Measurements from ENCODE around the gene ZNF274.
"Not testable (repeated sequence)": the region's sequence is repeated elsewhere in the genome, so short reads cannot be mapped to it uniquely, and the experiment has no call there.

The ZNF274 gene

GRCh38 chr19:58182989-58183816 lies at the start of gene ZNF274:
ZNF274 (plus strand) TSS chr19:58183061; CDS start chr19:58183966, 905 bp downstream.
- peak within 1 kb of the TSS; percentile 25 to 69; a peak in 3 of 4 replicates for H3K4me3 ChIP-seq (ENCODE audit: low read depth in 1 of 2, low read length in 2 of 2)
- H2AFZ ChIP-seq (ENCODE audit: low read depth, low read length) = peak within 1 kb of the TSS; percentile 84
- TF ChIP-seq CTCF (IDR thresholded peaks at IDR 0.05; ENCODE audit: borderline replicate concordance, extremely low read depth, low read length, poor library complexity, severe bottlenecking) (no peak), EZH2 (IDR thresholded peaks at IDR 0.05; ENCODE audit: borderline replicate concordance, low read depth, low read length, severe bottlenecking) (no peak)
- peak within 1 kb of the TSS; percentile 97 for H3K27ac ChIP-seq (ENCODE audit: low read length)
- peaks cover 31% of the 10 kb centered on the region for H3K36me3 ChIP-seq (ENCODE audit: insufficient read depth, low read length)
- ATAC-seq (ENCODE audit: insufficient read depth, low read depth) (peak; percentile 89), DNase-seq (peak; percentile 86)
- H3K27me3 ChIP-seq (ENCODE audit: insufficient read depth, low read length, poor library complexity) = no peaks in the 10 kb centered on the region
- H3K9ac ChIP-seq (ENCODE audit: low read depth, low read length) = peak within 1 kb of the TSS; percentile 79
- peaks cover 10% of the 10 kb centered on the region for H3K79me2 ChIP-seq (ENCODE audit: insufficient read depth, low read length)
- H4K20me1 ChIP-seq (ENCODE audit: insufficient read depth, low read length) = no peaks in the 10 kb centered on the region
- H3K4me1 ChIP-seq (ENCODE audit: insufficient read depth, low read length) = peaks cover 17% of the 10 kb centered on the region
- peaks cover 42% of the 10 kb centered on the region for H3K9me3 ChIP-seq (ENCODE audit: insufficient read depth, low read length, severe bottlenecking)
- peak within 1 kb of the TSS; percentile 67 for H3K4me2 ChIP-seq (ENCODE audit: insufficient read depth, low read length)

DNA sequence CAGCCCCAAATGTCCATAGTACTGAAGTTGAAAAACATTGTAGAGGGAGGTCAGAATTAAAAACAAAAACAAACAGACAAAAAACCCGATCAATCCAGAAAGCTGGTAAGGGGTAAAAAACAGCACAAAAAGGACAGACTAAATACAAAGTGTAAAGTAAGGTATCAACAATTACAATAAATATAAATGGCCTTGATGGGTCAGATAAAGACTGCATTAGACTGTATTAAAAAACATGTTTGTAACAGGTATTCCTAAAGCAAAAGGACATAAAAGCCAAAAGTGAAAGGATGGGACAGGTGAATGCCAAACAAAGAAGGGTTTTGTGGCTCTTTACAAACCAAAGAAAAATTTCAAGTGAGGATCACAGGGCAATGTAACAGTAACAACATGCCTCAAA lies 48.6 kb upstream of the ZNF274 start:
- H3K27me3 ChIP-seq (ENCODE audit: insufficient read depth, low read length, poor library complexity) = no peaks in the 10 kb centered on the region
- H4K20me1 ChIP-seq (ENCODE audit: insufficient read depth, low read length) = no peaks in the 10 kb centered on the region
- H3K9me3 ChIP-seq (ENCODE audit: insufficient read depth, low read length, severe bottlenecking) = peaks cover 88% of the 10 kb centered on the region
- H3K9ac ChIP-seq (ENCODE audit: low read depth, low read length) = no peak overlapping the region
- no peak for TF ChIP-seq CTCF (IDR thresholded peaks at IDR 0.05; ENCODE audit: borderline replicate concordance, extremely low read depth, low read length, poor library complexity, severe bottlenecking)
- TF ChIP-seq EZH2 (IDR thresholded peaks at IDR 0.05; ENCODE audit: borderline replicate concordance, low read depth, low read length, severe bottlenecking) = no peak
- H3K79me2 ChIP-seq (ENCODE audit: insufficient read depth, low read length) = peaks cover 23% of the 10 kb centered on the region
- no peak for ATAC-seq (ENCODE audit: insufficient read depth, low read depth)
- no peaks in the 10 kb centered on the region for H3K4me1 ChIP-seq (ENCODE audit: insufficient read depth, low read length)
- no peak overlapping the region for H3K27ac ChIP-seq (ENCODE audit: low read length)
- no peak overlapping the region for H3K4me2 ChIP-seq (ENCODE audit: insufficient read depth, low read length)
- peaks cover 96% of the 10 kb centered on the region for H3K36me3 ChIP-seq (ENCODE audit: insufficient read depth, low read length)
- no peak overlapping the region for H2AFZ ChIP-seq (ENCODE audit: low read depth, low read length)
- DNase-seq = no peak
- H3K4me3 ChIP-seq (ENCODE audit: low read depth in 1 of 2, low read length in 2 of 2) = no peak overlapping the region; a peak in 1 of 4 replicates

DNA sequence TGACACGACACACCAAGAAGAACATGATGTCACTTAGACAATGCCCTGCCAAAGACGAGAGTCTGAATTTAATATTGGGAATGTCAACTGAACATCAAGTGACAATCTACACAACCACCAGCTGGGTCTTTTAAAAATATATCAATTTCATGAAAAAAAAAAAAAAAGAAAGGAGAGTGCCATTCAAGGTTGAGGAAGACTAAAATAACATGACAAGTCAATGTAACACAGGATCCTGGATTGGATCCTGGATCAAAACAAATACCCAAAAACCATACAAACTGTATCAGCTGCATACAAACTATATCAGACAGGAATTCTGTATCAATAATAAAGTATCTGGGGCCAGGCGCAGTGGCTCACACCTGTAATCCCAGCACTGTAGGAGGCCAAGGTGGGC lies 37.0 kb upstream of the ZNF274 start:
- no peak overlapping the region for H3K4me3 ChIP-seq (ENCODE audit: low read depth in 1 of 2, low read length in 2 of 2)
- H3K27ac ChIP-seq (ENCODE audit: low read length) = no peak overlapping the region
- no peak for ATAC-seq (ENCODE audit: insufficient read depth, low read depth)
- H4K20me1 ChIP-seq (ENCODE audit: insufficient read depth, low read length) = no peaks in the 10 kb centered on the region
- peaks cover 12% of the 10 kb centered on the region for H3K4me1 ChIP-seq (ENCODE audit: insufficient read depth, low read length)
- peaks cover 57% of the 10 kb centered on the region for H3K79me2 ChIP-seq (ENCODE audit: insufficient read depth, low read length)
- no peaks in the 10 kb centered on the region for H3K27me3 ChIP-seq (ENCODE audit: insufficient read depth, low read length, poor library complexity)
- no peak for TF ChIP-seq EZH2 (IDR thresholded peaks at IDR 0.05; ENCODE audit: borderline replicate concordance, low read depth, low read length, severe bottlenecking)
- no peak for TF ChIP-seq CTCF (IDR thresholded peaks at IDR 0.05; ENCODE audit: borderline replicate concordance, extremely low read depth, low read length, poor library complexity, severe bottlenecking)
- no peak for DNase-seq
- peaks cover 42% of the 10 kb centered on the region for H3K9me3 ChIP-seq (ENCODE audit: insufficient read depth, low read length, severe bottlenecking)
- no peak overlapping the region for H3K9ac ChIP-seq (ENCODE audit: low read depth, low read length)
- no peak overlapping the region for H3K4me2 ChIP-seq (ENCODE audit: insufficient read depth, low read length)
- peaks cover 42% of the 10 kb centered on the region for H3K36me3 ChIP-seq (ENCODE audit: insufficient read depth, low read length)
- no peak overlapping the region for H2AFZ ChIP-seq (ENCODE audit: low read depth, low read length)

DNA sequence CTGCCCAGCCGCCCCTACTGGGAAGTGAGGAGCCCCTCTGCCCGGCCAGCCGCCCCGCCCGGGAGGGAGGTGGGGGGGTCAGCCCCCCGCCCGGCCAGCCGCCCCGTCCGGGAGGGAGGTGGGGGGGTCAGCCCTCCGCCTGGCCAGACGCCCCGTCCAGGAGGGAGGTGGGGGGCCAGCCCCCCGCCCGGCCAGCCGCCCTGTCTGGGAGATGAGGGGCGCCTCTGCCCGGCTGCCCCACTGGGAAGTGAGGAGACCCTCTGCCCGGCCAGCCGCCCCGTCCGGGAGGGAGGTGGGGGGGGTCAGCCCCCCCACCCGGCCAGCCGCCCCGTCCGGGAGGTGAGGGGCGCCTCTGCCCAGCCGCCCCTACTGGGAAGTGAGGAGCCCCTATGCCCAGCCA lies 35.4 kb upstream of the ZNF274 start:
- not testable (repeated sequence) for DNase-seq; H4K20me1 ChIP-seq (ENCODE audit: insufficient read depth, low read length); H3K4me3 ChIP-seq (ENCODE audit: low read depth in 1 of 2, low read length in 2 of 2); H2AFZ ChIP-seq (ENCODE audit: low read depth, low read length); H3K9ac ChIP-seq (ENCODE audit: low read depth, low read length); H3K4me2 ChIP-seq (ENCODE audit: insufficient read depth, low read length); ATAC-seq (ENCODE audit: insufficient read depth, low read depth); H3K27ac ChIP-seq (ENCODE audit: low read length); H3K27me3 ChIP-seq (ENCODE audit: insufficient read depth, low read length, poor library complexity)
- Histone ChIP-seq H3K36me3 (ENCODE audit: insufficient read depth, low read length) (peaks cover 27% of the 10 kb centered on the region), H3K79me2 (ENCODE audit: insufficient read depth, low read length) (peaks cover 61% of the 10 kb centered on the region), H3K9me3 (ENCODE audit: insufficient read depth, low read length, severe bottlenecking) (peaks cover 37% of the 10 kb centered on the region), H3K4me1 (ENCODE audit: insufficient read depth, low read length) (peaks cover 21% of the 10 kb centered on the region)
